ENCODE results near the gene SAFB2.

SAFB2 gene

GRCh38 chr19:5622465-5623396 lies at the start of gene SAFB2, which contains the start of gene SAFB:
TSS of gene SAFB2 (minus strand) at chr19:5622776. CDS start at chr19:5622715, 61 bp downstream.
TSS of gene SAFB (plus strand) at chr19:5623083. CDS start at chr19:5623206, 123 bp downstream.
- DNase-seq (ENCODE audit: low spot score): peak; percentile 100

- DNase-seq (ENCODE audit: low spot score): no peak
Measured at GRCh38 chr19:5671600-5671999, 49.0 kb upstream of the SAFB2 start.

GRCh38 chr19:5669212-5669611 lies 46.6 kb upstream of the SAFB2 start:
- no peak for DNase-seq (ENCODE audit: low spot score)

GRCh38 chr19:5667751-5668271 lies 45.2 kb upstream of the SAFB2 start:
- DNase-seq (ENCODE audit: low spot score): no peak

GRCh38 chr19:5666921-5667610 lies 44.5 kb upstream of the SAFB2 start:
- DNase-seq (ENCODE audit: low spot score): no peak

- DNase-seq (ENCODE audit: low spot score): peak; percentile 51
Measured at GRCh38 chr19:5665781-5666513, 43.4 kb upstream of the SAFB2 start.

DNA sequence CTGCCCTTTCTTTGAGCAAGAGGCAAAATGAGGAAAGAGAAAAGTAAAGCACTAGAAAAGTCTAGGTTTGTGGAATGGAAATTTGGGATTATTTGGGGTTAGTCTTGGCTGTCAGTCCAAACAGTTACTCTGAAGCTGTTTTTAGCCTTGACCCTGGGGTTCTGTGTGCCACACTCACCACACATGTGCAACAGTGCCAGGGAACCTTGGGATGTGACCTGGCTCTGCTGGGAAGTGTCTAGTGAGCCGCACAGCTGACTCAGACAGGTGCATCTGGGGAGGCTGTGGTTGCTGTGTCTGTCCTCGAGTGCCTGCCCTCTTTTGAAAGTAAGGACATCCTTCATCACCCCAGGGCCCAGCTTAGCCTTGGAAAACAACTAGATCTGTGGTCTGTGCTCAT lies 41.9 kb upstream of the SAFB2 start:
- no peak for DNase-seq (ENCODE audit: low spot score)

DNA sequence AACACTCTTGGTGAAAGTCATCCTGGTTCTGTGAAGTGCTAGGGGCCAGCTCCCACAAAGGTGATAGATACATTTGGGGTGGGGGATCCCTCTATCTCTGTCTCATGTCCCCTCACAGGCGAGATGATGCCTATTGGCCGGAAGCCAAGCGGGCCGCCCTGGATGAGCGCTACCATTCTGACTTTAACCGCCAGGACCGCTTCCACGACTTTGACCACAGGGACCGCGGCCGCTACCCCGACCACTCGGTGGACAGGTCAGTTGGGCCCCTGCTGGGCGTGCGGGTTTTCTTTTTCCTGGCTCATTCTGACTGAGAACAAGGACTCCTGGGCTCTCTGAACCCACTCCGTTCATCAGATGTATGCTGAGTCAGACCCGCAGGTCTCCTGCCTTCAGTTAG lies 41.3 kb upstream of the SAFB2 start:
- no peak for DNase-seq (ENCODE audit: low spot score)

- DNase-seq (ENCODE audit: low spot score): no peak
Measured at GRCh38 chr19:5661483-5661882, 38.9 kb upstream of the SAFB2 start.

- no peak for DNase-seq (ENCODE audit: low spot score)
Measured at GRCh38 chr19:5655412-5655811, 32.8 kb upstream of the SAFB2 start.

- no peak for DNase-seq (ENCODE audit: low spot score)
Measured at GRCh38 chr19:5654931-5655330, 32.4 kb upstream of the SAFB2 start.

DNA sequence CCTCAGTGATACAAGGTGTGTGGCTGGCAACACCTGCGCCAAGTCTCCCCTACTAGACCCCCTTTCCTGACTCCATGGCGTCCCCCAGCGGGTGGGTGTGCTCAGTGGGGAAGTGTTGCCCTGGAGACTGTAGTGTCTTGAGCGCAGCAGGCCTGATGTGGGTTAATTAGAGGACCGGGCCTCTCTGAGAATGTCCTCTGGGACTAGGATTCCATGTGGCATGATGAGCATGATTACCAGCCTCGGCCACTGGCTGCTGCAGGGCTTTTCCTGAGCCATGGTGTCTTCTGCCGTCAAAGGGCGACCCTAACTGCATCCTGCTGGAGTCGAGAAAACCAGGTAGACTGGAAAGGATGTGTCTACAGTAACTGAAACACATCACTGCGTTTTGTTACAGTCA lies 29.7 kb upstream of the SAFB2 start:
- DNase-seq (ENCODE audit: low spot score): no peak

DNA sequence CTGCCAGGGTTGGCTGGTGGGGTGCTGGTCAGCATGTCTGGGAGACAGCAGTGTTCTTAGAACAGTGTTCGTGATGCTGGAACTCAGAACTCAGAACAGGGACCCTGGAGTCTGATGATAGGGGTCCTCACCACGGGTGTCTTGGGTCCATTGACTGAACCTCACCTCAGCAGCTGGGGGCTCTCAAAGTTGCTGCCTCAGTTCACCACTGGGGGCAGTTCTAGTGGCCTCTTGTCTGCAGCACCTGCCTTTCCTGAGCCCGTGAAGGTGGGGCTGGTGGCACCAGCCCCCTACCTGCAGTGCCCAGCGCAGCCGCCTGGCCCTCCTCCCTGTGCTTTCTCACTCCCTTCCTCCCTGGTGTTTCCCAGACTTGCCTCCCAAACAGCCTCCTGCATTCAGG lies 28.8 kb upstream of the SAFB2 start:
- DNase-seq (ENCODE audit: low spot score): no peak

DNA sequence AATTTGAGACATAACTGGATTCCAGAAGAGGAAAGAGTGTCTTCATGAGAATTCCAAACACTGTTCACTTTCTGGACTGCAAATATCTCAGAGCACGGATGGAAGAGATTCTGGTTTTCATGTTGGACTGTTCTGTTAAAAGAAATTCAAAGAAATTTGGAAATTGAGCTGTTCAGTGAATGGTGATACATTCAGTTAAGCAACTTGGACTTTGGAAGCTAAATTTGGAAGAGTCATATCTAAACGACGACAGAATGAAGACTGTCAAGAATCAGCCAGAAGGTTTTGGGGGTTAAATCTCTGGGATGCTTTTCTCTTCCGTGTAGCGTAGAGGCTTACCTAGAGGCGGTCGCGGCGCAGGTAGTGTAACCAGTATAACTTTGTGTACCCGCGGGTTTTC lies 25.9 kb upstream of the SAFB2 start:
- no peak for DNase-seq (ENCODE audit: low spot score)

- DNase-seq (ENCODE audit: low spot score): no peak
Measured at GRCh38 chr19:5646703-5647102, 24.1 kb upstream of the SAFB2 start.

GRCh38 chr19:5645409-5645808 lies 22.8 kb upstream of the SAFB2 start:
- DNase-seq (ENCODE audit: low spot score): no peak

- DNase-seq (ENCODE audit: low spot score): peak; percentile 44
Measured at GRCh38 chr19:5644037-5644436, 21.5 kb upstream of the SAFB2 start.

- no peak for DNase-seq (ENCODE audit: low spot score)
Measured at GRCh38 chr19:5643060-5643459, 20.5 kb upstream of the SAFB2 start.

DNA sequence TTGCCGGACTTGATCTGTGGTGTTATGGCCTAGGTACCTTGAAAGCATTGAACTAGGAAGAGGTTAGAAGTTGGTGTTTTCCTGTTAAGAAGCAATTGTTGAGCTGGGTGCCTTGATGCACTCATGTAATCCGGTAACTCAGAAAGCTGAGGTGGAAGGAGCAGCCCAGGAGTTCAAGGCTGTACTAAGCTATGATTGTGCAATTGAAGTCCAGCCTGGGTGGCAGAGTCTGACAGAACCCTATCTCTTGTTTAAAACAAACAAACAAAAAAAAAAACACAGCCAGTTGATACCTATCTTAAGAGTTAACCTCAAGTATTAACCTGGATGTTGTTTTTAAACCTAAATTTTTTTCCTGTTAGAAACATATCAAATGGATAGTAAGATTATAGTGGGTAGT lies 19.6 kb upstream of the SAFB2 start:
- no peak for DNase-seq (ENCODE audit: low spot score)

DNA sequence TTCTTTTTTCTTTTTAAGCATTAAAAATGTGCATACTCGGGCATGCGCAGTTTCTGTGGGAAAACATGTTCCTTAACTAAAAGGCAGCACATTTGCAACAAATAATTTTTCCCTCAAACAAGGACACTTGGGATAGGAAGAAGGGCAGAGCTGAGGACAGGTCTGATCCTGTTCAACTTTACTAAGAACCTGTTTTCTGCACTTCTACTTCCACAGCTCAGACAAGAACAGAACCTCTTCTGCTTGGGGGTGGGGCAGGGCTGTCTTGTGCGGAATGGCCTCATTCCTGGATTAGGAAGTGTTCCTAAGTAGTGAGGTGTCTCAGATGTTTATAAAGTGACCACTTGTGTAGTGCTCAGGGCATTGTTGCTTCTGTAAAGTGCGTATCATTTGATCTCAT lies 18.6 kb upstream of the SAFB2 start:
- no peak for DNase-seq (ENCODE audit: low spot score)

DNA sequence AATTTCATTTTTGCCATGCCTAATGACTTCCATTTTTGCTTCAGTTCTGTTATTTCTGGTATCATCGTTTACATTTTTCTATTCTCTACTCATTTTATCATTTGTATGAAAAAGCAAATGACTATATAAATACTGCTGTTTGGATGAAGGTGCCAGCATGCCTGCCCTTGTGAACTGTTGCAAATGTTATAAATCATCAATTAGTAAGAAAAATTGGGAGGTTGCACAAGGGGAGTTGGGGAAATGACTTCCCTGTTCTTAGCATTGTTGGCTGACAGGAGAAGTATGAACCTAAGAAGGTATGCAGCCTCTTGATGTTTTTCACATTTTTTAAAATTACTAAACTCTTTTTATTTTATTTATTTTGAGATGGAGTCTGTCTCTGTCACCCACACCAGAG lies 15.4 kb upstream of the SAFB2 start:
- DNase-seq (ENCODE audit: low spot score): peak; percentile 31

DNA sequence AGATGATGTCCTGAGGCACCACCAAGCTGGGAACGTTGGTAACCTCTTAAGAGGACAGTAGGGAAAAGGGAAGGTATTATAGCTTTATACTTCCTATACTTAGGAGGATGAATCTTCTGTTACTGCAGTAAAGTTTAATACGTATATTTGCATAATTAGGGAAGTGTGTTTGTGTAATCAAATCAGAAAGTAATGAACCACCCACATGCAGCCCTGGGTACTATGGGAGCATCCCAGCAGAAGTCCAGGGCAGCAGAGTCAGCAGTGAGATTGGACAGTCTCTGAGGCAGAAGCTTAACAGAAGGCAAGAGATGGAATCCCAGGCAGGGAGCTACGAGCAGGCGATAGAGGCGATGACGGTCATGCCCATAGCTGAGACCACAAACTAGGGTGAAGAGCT lies 12.9 kb upstream of the SAFB2 start:
- no peak for DNase-seq (ENCODE audit: low spot score)
